Caco-2 (cell line): Measurements from ENCODE around the gene TOR1AIP1. TPM values are rescaled to one million over a fixed set of nuclear protein-coding genes. Genes with fewer than 3 reads are reported as not detected.

ENCODE experiments used
- BruUV-seq: library from RNA; stranded (reverse); fragments of 400-500 nt; replicated peaks from 2 replicates; lab custom pipeline; 2021; lab: Mats Ljungman, UMichigan
- CTCF ChIA-PET: fragments of 300-600 bp; sonication (Branson Sonifier 250); formaldehyde crosslinking; loops from one replicate; lab custom pipeline; 2022; ENCODE audit warnings: antibody characterized with exemption; lab: Charles Lee
- POLR2A ChIA-PET: fragments of 300-600 bp; sonication (Branson Sonifier 250); formaldehyde crosslinking; loops from one replicate; lab custom pipeline; 2022; ENCODE audit warnings: antibody characterized with exemption; lab: Charles Lee
- DNase-seq, 2 experiments: peaks; one replicate each; pipeline versions ENCODE4 v3.0.0 to v3.0.0-alpha.2; 2020 to 2022
- H3K27me3 ChIP-seq: replicated peaks from 2 replicates; pipeline ENCODE4 v1.6.0; 2011; ENCODE audit warnings: low read length; ENCODE audit not compliant: control insufficient read depth, insufficient read depth
- H3K36me3 ChIP-seq: 2 replicates; pipeline ENCODE4 v1.5.1; 2011; ENCODE audit warnings: low read length; ENCODE audit not compliant: control insufficient read depth, insufficient read depth
- H3K4me1 ChIP-seq: fragments of 250-450 bp; sonication (Bioruptor Pico); 2 replicates; pipeline ENCODE4 v1.5.1; 2020; ENCODE audit warnings: mild to moderate bottlenecking
- H3K4me3 ChIP-seq: 2 replicates; pipeline ENCODE4 v1.5.1; 2011; ENCODE audit warnings: low read depth, mild to moderate bottlenecking, control low read depth, low read length
- H3K9me3 ChIP-seq: fragments of 250-450 bp; sonication (Bioruptor Pico); 2 replicates; pipeline ENCODE4 v1.5.1; 2020; ENCODE audit warnings: mild to moderate bottlenecking, moderate library complexity
- H3K27ac Mint-ChIP-seq: one replicate; pipeline ENCODE4 v1.8.0; 2022; ENCODE audit warnings: mixed read lengths; ENCODE audit not compliant: unreplicated experiment
- H3K27me3 Mint-ChIP-seq: one replicate; pipeline ENCODE4 v1.8.0; 2022; ENCODE audit warnings: mixed read lengths; ENCODE audit not compliant: insufficient read depth, unreplicated experiment
- H3K36me3 Mint-ChIP-seq: one replicate; pipeline ENCODE4 v1.8.0; 2022; ENCODE audit warnings: mild to moderate bottlenecking, mixed read lengths; ENCODE audit not compliant: insufficient read depth, unreplicated experiment
- H3K4me1 Mint-ChIP-seq: one replicate; pipeline ENCODE4 v1.8.0; 2022; ENCODE audit warnings: low read depth, mixed read lengths; ENCODE audit not compliant: unreplicated experiment
- H3K4me3 Mint-ChIP-seq: one replicate; pipeline ENCODE4 v1.8.0; 2022; ENCODE audit warnings: mild to moderate bottlenecking, moderate library complexity, mixed read lengths; ENCODE audit not compliant: unreplicated experiment
- H3K9me3 Mint-ChIP-seq: one replicate; pipeline ENCODE4 v1.8.0; 2022; ENCODE audit warnings: mixed read lengths; ENCODE audit not compliant: unreplicated experiment
- intact Hi-C: fragments of 100-400 bp; cut with micrococcal nuclease; formaldehyde crosslinking; loops from one replicate; pipeline ENCODE4 v1.10.0; 2022; ENCODE audit not compliant: unreplicated experiment
- total RNA-seq: library from RNA; stranded (reverse); gene quantifications from 2 replicates; pipeline ENCODE4 v1.2.3, GENCODE V29; 2022
- TF ChIP-seq, protein P1 (sequence below), 2 experiments: fragments of 200-600 bp in 1 of 2; IDR thresholded peaks; 1 replicate in 1 of 2; 2 replicates in 1 of 2; pipeline versions ENCODE4 v1.5.1 to v1.8.0; 2011 to 2022; ENCODE audit warnings: antibody characterized with exemption in 1 of 2, control low read depth in 1 of 2, inconsistent platforms in 1 of 2, low read depth in 1 of 2, low read length in 1 of 2, mild to moderate bottlenecking in 1 of 2, moderate library complexity in 1 of 2; ENCODE audit not compliant: insufficient read depth in 1 of 2, severe bottlenecking in 1 of 2, unreplicated experiment in 1 of 2

Gene TOR1AIP1
- total RNA-seq, 1 experiment from 2014 or later, result 30.3 TPM

- intact Hi-C loops, result no loop called here
- Mint-ChIP-seq H3K4me1 (peaks cover 18% of the 10 kb centered on the region), H3K9me3 (no peaks in the 10 kb centered on the region), H3K4me3 (peak overlapping the region; percentile 95), H3K27ac (peak overlapping the region; percentile 100), H3K27me3 (no peaks in the 10 kb centered on the region), H3K36me3 (peaks cover 21% of the 10 kb centered on the region)
- TSS peak; percentile 15 for BruUV-seq
- H3K27me3 ChIP-seq, result no peaks in the 10 kb centered on the region
- no peak for DNase-seq
- peaks cover 2% of the 10 kb centered on the region; the same call in 1 of the 2 replicates for H3K36me3 ChIP-seq
- POLR2A ChIA-PET, result interaction anchor here (1.8 kb wide), 1 partner anchor 71 kb away, joined by 5 read pairs; the partner anchor contains the start of gene CEP350
- peaks cover 8% of the 10 kb centered on the region for H3K4me1 ChIP-seq
- CTCF ChIA-PET, result interaction anchor here (0.8 to 2.5 kb wide), 4 partner anchors 15 to 177 kb away, joined by 3 to 12 read pairs (median 6); no protein-coding TSS in a partner anchor
- TF ChIP-seq, protein P1, sequence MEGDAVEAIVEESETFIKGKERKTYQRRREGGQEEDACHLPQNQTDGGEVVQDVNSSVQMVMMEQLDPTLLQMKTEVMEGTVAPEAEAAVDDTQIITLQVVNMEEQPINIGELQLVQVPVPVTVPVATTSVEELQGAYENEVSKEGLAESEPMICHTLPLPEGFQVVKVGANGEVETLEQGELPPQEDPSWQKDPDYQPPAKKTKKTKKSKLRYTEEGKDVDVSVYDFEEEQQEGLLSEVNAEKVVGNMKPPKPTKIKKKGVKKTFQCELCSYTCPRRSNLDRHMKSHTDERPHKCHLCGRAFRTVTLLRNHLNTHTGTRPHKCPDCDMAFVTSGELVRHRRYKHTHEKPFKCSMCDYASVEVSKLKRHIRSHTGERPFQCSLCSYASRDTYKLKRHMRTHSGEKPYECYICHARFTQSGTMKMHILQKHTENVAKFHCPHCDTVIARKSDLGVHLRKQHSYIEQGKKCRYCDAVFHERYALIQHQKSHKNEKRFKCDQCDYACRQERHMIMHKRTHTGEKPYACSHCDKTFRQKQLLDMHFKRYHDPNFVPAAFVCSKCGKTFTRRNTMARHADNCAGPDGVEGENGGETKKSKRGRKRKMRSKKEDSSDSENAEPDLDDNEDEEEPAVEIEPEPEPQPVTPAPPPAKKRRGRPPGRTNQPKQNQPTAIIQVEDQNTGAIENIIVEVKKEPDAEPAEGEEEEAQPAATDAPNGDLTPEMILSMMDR (IDR thresholded peaks at IDR 0.05; ENCODE audit: insufficient read depth in 1 of 2, low read depth in 1 of 2, low read length in 1 of 2, severe bottlenecking in 1 of 2, unreplicated experiment in 1 of 2), result no peak
- no peaks in the 10 kb centered on the region for H3K9me3 ChIP-seq
- H3K4me3 ChIP-seq, result peak overlapping the region; percentile 65
Measured at GRCh38 chr1:179883040-179883744, 1.1 kb downstream of the TOR1AIP1 start.

DNA sequence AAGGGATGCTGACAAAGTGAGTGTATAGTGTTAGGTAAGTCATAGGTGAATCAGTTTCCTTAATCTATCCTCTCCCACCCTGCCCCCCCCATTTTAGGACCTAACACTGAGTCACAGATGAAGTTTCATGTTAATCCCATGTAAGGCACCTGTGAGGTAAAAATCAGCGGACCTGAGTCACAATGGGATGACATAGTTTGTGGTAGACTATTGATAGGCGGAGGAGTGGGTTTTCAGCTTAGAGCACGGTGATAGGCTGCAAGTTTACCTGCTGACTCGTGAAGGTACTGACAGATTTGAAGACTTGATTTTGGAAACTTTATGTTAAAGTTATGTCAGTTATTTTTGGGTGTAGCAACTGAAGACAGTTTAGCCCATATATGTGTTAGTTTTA lies 1.7 kb downstream of the TOR1AIP1 start:
- H3K4me1 Mint-ChIP-seq, result peaks cover 14% of the 10 kb centered on the region
- intact Hi-C loops, result no loop called here
- H3K36me3 ChIP-seq, result peaks cover 2% of the 10 kb centered on the region; the same call in 1 of the 2 replicates
- H3K27me3 ChIP-seq, result no peaks in the 10 kb centered on the region
- H3K27ac Mint-ChIP-seq, result peak overlapping the region; percentile 100
- TF ChIP-seq, protein P1 (IDR thresholded peaks at IDR 0.05; ENCODE audit: insufficient read depth in 1 of 2, low read depth in 1 of 2, low read length in 1 of 2, severe bottlenecking in 1 of 2, unreplicated experiment in 1 of 2), result no peak
- peaks cover 21% of the 10 kb centered on the region for H3K36me3 Mint-ChIP-seq
- no peaks in the 10 kb centered on the region for H3K27me3 Mint-ChIP-seq
- peak in 1 of 2 experiments; percentile 28 for DNase-seq
- ChIA-PET POLR2A (interaction anchor here (1.8 kb wide), 1 partner anchor 71 kb away, joined by 5 read pairs; the partner anchor contains the start of gene CEP350), CTCF (interaction anchor here (0.6 to 2.5 kb wide), 2 partner anchors 16 to 158 kb away, joined by 3 to 12 read pairs; no protein-coding TSS in a partner anchor)
- H3K9me3 Mint-ChIP-seq, result no peaks in the 10 kb centered on the region
- no peaks in the 10 kb centered on the region for H3K9me3 ChIP-seq
- BruUV-seq, result no TSS peak
- peaks cover 4% of the 10 kb centered on the region; the same call in 1 of the 2 replicates for H3K4me1 ChIP-seq
- H3K4me3 ChIP-seq, result peak overlapping the region; percentile 65
- peak overlapping the region; percentile 95 for H3K4me3 Mint-ChIP-seq

GRCh38 chr1:179888071-179888470 lies 6.0 kb downstream of the TOR1AIP1 start:
- BruUV-seq, result no TSS peak
- Histone ChIP-seq H3K27me3 (no peaks in the 10 kb centered on the region), H3K4me1 (no peaks in the 10 kb centered on the region), H3K36me3 (peaks cover 2% of the 10 kb centered on the region; the same call in 1 of the 2 replicates), H3K9me3 (no peaks in the 10 kb centered on the region), H3K4me3 (no peak overlapping the region)
- ChIA-PET CTCF (no interaction called here), POLR2A (no interaction called here)
- no peak for DNase-seq
- no peak overlapping the region for H3K4me3 Mint-ChIP-seq
- peaks cover 14% of the 10 kb centered on the region for H3K4me1 Mint-ChIP-seq
- no peak overlapping the region for H3K27ac Mint-ChIP-seq
- H3K36me3 Mint-ChIP-seq, result peaks cover 20% of the 10 kb centered on the region
- no peaks in the 10 kb centered on the region for H3K27me3 Mint-ChIP-seq
- TF ChIP-seq, protein P1 (IDR thresholded peaks at IDR 0.05; ENCODE audit: insufficient read depth in 1 of 2, low read depth in 1 of 2, low read length in 1 of 2, severe bottlenecking in 1 of 2, unreplicated experiment in 1 of 2), result no peak
- intact Hi-C loops, result no loop called here
- H3K9me3 Mint-ChIP-seq, result no peaks in the 10 kb centered on the region
